GM19238 (cell line): ENCODE data around the gene ZMYND15.
A peak's percentile ranks its signal among the peaks of the same experiment; 100 is the strongest.
"Not testable (repeated sequence)": the region's sequence is repeated elsewhere in the genome, so short reads cannot be mapped to it uniquely, and the experiment has no call there.

Source experiments
- DNase-seq: peaks from one replicate; pipeline ENCODE4 v3.0.0; 2011; ENCODE audit warnings: low spot score; ENCODE audit not compliant: insufficient read length

Gene ZMYND15, protein sequence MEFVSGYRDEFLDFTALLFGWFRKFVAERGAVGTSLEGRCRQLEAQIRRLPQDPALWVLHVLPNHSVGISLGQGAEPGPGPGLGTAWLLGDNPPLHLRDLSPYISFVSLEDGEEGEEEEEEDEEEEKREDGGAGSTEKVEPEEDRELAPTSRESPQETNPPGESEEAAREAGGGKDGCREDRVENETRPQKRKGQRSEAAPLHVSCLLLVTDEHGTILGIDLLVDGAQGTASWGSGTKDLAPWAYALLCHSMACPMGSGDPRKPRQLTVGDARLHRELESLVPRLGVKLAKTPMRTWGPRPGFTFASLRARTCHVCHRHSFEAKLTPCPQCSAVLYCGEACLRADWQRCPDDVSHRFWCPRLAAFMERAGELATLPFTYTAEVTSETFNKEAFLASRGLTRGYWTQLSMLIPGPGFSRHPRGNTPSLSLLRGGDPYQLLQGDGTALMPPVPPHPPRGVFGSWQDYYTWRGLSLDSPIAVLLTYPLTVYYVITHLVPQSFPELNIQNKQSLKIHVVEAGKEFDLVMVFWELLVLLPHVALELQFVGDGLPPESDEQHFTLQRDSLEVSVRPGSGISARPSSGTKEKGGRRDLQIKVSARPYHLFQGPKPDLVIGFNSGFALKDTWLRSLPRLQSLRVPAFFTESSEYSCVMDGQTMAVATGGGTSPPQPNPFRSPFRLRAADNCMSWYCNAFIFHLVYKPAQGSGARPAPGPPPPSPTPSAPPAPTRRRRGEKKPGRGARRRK

DNA sequence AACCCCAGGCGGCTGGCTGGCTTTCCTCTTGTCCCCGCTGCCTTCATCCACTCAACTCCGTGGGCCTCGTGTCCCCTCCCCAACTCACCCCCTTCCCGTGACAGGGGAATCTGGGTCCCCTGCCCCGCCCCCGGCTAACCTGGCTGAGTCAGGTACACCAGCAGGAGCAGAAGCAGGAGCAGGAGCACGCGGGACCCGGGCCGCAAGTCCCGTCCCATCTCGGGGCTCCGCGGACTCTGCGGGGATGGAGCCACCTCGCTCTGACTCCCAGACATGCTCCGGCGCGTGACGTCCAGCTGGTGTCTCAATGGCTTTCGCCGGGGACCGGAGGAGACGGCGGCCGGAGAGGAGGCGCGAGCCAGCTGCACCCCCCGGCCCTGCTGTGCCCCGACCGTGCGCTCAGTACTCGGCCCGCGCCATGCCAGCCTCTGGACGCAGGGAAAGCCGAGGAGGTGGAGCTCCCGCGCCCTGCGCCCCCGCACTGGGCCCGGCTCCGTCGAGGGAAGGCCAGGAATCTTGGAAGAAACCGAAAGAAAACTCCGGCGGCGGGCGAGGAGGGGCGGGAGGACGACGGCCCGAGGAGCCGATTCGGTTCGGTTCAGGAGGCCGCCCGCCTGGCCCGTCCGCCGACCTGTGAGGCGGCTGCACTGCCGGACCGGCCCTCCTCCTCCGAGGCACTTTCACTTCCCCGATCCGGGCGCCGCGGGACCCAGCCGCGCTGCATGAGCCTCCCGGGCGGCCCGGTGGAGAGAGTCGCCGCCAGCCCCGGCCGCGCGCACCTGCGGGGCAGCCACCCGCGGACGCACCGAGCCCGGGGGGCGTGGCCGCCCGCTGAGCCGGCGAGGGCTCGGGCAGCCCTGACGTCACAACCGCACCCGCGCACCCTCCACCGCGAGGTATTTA, at the start of gene ZMYND15, which contains the start of gene CXCL16:
TSS of gene ZMYND15 (plus strand) at position 712 of the 903 bp plus-strand sequence. CDS start 716 bp downstream, outside the sequence.
TSS of gene CXCL16 (minus strand) at position 807 of the 903 bp plus-strand sequence. CDS start at position 218, 589 bp downstream.
- peak; percentile 81 for DNase-seq

DNA sequence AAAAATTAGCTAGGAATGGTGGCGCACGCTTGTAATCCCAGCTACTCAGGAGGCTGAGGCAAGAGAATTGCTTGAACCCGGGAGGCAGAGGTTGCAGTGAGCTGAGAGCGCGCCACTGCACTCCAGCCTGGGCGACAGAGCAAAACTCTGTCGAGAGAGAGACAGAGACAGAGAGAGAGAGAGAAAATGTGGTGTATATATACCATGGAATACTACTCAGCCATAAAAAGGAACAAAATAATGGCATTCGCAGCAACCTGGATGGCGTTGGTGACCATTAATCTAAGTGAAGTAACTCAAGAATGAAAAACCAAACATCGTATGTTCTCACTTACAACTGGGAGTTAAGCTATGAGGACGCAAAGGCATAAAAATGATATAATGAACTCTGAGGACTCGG, 49.8 kb upstream of the ZMYND15 start:
- DNase-seq, result not testable (repeated sequence)

DNA sequence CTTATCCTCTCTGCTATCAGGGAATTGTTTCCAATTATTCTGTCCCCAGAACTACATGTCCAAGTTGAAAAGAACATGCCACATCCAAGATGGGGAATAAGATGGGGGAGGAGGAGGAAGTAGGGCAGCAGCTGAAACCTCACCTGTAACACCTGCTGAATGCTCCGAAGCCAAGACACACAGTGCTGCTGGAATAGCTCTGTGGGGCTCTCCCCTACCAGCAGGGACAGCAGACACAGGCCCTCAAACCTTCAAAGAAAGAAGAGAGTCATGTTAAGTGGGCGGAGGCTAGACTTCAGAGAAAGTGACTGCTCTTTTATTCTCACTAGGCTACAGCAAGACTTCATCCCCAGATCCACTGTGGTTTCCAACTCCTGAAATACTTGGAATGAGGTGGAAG, 48.9 kb upstream of the ZMYND15 start:
- no peak for DNase-seq

DNA sequence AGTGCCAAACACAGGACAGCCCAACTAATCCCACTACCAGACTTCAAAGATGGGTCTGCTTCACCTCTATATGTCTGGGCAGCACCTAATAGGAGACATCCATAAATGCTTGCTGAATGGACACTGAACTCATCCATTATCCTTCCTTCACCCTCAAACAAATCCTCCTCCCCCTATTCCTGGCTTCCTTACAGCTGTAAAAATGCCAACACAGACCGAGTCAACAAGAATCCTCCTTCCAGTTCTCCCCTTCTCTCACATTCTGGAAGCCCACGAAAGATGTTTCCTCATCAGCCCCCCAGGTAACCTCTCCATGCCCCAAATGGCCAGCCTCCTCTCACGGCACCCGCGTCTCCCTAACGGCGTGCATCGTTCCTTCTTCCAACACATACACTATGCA, 47.9 kb upstream of the ZMYND15 start:
- DNase-seq, result no peak

DNA sequence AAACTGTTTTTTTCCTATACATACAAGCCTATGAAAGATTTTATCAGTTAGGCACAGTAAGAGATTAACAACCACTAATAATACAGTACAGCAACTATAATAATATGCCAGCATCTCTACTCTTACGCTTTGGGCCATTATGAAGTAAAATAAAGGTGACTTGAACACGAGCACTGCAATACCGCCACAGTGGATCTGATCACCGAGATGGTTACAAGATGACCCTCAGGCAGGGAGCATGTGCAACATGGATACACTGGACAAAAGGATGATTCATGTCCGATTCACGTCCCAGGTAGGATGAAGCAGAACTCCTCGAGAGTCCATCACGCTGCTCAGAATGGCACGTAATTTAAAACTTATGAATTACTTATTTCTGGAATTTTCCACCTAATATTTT, 46.2 kb upstream of the ZMYND15 start:
- DNase-seq, result no peak

DNA sequence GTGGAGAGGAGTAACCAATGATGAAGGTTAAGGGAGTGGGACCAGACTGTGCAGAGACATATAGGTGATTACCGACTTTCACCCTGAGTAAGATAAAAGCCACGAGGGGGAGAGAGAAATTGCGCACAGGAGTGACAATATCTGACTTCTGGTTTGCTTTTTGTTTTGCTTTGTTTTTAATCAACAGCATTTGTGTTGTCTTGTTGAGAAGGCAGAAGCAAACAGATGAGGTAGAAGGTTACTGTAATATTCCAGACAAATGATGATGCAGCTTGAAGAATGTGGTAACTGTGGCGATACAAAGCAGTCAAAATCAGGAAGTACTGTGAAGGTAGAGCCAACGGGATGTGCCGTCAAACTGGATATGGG, 43.2 kb upstream of the ZMYND15 start:
- DNase-seq, result no peak

DNA sequence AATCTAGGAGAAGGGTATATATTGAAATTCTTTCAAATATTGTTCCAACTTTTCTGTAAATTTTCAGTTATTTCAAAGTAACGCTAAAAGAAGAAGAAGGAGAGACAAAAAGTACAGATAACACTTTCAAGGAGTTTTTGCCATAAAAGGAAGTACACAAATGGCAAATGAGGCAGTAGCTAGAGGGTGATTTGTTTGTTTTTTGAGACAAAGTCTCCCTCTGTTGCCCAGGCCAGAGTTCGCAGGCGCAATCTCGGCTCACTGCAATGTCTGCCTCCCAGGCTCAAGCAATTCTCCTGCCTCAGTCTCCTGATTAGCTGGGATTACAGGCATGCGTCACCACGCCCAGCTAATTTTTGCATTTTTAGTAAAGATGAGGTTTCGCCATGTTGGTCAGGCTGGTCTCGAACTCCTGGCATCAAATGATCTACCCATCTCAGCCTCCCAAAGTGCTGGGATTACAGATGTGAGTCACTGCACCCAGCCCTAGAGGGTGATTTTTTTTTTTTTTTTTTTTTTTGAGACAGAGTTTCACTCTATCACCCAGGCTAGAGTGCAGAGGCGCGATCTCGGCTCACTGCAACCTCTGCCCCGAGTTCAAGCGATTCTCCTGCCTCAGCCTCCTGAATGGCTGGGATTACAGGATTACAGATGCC, 40.1 kb upstream of the ZMYND15 start:
- not testable (repeated sequence) for DNase-seq

DNA sequence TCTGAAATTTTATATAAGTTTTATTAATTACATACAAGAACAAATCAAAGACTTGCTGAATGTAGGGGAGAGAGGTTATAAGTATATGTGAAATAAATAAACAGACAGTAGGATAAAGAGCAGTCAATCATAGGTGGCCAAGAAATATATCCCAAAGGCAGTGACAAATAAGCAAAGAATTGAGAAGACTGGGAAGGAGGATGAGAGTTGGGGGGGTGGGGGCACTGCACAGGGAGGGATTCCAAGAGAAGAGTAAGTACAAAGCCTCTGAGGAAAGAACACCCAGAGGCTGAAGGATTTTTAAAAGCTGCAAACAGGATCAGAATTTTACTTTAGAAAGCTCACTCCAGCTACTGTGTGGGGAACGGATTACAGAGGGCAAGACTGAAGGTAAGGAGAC, 38.5 kb upstream of the ZMYND15 start:
- DNase-seq, result no peak

DNA sequence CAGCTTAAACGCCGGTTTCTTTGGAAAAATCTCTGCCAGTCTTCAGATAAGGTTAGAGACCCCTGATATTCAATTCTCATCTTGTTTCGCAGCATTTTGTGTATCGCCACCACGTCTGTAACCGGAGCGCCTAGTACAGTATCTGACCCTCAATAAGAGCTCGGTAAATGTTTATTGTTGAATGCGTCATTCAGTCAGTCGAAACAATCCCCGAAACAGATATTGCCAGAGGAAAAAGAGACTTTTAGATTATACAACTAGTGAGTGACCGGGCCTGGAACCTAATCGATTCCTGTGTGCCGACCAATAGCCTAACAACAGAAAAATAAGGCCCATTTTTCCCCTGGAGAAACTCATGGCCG, 36.3 kb upstream of the ZMYND15 start:
- no peak for DNase-seq

DNA sequence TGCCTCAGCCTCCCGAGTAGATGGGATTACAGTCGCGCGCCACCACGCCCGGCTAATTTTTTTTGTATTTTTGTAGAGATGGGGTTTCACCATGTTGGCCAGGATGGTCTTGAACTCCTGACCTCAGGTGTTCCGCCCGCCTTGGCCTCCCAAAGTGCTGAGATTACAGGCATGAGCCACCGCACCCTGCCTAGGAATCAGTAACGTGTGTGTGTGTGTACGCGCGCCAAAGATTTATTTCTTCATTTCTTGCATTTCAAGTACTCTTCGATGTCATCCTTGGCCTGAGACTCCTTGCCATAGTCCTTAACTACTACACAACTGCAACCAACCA, 35.1 kb upstream of the ZMYND15 start:
- DNase-seq, result not testable (repeated sequence)

DNA sequence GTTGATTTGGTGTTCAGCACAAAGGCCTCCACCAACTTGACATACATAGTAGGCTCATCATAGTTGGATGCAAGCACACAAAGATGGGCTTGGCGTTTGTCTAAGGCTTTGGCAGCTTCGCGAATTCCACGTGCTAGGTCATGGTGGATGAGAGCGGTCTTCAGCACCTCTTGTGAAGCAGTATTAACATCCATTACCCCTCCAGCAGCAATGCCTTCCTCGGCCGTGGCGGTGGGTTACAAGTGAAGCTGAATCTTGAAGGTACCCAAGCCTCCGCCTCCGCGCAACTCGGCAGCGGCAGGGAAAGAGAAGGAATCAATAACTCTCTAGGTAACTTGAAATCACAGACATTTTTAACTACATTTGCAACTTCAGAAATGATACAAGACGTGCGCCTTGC, 34.6 kb upstream of the ZMYND15 start:
- no peak for DNase-seq

DNA sequence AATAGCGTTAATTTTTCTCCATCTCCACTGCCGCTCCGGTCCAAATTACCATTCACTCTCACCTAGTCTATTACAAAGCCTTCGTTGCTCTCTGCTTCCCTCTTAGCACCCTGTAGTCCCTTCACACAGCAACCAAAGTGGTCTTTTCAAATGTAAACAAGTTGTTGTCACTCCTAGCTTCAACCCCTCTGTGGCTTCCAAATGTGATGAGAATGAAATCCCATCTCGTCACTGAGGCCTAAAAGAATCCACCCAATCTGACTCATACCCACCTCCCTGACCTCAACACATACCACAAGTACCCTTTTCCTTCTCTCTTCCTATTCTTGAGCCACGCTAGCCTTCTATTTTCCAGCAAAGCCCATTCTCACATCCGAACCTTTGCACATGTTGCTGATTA, 33.5 kb upstream of the ZMYND15 start:
- no peak for DNase-seq

DNA sequence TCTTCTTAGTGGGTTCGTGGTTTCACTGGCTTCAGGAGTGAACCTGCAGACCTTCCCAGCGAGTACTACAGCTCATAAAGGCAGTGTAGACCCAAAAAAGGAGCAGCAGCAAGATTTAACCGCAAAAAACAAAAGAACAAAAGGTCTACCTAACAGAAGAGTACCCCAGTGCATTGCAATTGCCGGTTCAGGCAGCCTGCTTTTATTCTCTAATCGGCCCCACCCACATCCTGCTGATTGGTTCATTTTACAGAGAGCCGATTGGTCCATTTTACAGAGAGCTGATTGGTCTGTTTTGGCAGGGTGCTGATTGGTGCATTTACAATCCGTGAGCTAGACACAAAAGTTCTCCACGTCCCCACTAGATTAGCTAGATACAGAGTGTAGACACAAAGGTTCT, 31.2 kb upstream of the ZMYND15 start:
- DNase-seq, result no peak

DNA sequence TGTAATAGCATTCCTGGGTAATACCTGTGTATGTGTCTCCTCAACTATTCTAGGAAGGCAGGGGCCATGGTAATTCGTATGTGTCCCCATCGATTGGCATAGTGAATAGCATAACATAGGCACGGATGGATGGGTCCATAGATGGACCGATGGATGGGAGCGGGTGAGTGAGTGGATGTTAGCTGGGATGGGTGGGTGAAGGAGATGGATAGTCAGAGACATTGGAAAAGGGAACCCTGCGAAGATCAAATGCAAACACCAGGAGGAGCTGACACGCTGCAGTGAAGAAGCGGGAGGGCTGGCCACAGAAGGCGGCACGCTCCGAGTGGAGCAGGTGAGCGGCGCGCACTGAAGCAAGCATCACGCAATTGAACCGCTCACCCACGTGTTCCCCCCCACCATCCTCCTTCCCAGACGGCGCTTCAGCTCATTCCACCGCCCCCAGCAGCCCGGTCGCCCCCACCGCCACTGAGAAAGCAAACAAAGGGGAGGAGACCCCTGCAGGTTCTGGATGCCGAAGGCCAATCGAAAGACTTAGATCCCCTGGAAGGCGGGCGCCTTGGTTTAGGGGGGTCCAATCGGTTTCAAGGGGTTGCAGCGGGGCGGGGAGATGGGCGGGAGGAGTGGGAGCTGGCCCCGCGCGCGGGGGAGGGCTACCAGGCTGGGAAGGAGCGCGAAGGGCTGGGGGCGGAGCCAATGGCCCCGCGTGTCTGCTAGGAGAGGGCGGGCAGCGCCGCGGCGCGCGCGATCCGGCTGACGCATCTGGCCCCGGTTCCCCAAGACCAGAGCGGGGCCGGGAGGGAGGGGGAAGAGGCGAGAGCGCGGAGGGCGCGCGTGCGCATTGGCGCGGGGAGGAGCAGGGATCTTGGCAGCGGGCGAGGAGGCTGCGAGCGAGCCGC, 29.6 kb upstream of the ZMYND15 start, which contains the start of gene ARRB2:
TSS of gene ARRB2 (plus strand) at position 839 of the 899 bp plus-strand sequence. CDS start 90 bp downstream, outside the sequence.
- peak; percentile 98 for DNase-seq

DNA sequence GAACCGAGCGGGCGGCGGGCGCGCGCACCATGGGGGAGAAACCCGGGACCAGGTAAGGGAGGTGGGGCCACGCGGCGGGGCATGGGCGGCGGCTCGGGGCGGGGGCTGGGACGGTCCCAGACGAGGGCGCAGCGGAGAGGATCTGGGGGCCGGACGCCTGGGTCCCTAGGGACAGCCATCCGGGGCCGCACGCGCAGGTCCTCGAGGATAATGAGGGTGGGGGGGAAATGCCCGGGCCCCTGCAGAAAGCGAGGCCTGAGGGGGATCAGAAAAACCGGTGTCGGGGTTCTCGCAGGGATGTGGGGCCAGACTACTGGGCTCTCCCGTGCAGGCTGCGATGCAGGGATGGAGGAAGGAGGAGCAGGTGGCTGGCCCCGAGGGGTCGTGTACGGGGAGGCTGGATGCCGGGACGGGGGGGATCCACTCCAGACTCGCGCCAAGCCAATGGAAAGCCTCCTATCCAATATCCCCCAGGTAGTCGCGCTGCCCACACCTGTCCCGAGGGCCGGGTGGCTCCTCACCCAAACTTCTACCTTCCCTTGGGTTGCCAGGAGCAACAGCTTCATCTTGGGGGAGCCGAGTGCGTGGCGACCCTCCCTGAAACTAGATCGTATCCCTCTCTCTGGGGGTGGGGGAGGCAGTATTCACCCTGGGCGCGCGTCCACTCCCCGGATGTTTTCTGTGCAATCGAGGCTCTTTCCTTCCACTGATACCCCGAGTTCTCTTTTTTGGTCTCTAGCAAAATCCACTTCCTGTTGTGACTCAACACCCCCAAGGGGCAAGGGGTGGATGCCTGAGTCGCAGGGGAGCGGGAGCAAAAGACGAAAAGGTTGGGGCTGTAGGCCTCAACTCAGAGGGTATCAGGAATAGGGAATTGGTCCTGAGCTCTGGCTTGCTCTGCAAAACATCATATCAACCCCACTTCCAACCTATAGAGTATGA, 28.7 kb upstream of the ZMYND15 start:
- DNase-seq, result no peak

DNA sequence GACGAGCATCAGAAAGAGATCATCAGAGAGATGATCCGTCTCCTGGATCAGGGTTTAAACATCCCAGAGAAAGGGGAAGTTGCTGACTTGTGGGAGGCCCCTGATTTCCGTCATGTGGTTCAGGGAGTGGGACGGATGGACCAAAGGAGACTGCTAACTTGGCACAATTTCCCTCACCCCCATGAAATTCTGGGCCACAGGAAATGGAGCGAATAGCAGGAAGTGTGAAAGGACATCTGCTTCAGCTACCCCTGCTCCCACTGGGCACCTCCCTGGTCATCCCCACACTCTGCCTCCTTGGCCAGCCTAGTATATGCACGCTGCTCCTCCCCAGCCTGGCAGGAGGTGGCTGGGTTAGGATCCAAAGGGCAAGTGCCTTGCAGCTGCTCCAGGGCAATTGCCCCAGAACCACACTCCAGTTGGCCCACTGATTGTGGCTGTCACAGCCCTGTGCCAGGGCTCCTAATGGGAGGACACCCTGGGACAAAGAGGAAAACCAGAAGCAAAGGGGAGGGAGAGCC, 27.9 kb upstream of the ZMYND15 start:
- DNase-seq, result no peak

DNA sequence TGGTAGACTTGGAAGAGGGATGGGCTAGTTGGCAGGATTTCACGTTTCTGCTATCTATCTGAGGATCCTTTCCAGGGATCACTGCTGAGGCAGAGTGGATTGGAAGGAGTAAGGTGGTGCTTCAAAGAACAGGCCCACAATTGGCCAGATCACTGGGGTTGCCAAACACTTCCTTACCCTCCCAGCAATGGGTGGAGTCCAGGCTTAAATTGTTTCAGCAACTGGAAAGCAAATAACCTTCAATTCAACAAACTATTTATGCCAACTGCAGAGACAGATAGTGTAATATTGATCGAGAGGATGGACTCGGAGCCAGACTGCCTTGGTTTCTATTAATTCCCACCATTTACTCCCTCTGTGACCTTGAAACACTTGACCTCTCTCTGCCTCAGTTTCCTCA, 27.1 kb upstream of the ZMYND15 start:
- no peak for DNase-seq

DNA sequence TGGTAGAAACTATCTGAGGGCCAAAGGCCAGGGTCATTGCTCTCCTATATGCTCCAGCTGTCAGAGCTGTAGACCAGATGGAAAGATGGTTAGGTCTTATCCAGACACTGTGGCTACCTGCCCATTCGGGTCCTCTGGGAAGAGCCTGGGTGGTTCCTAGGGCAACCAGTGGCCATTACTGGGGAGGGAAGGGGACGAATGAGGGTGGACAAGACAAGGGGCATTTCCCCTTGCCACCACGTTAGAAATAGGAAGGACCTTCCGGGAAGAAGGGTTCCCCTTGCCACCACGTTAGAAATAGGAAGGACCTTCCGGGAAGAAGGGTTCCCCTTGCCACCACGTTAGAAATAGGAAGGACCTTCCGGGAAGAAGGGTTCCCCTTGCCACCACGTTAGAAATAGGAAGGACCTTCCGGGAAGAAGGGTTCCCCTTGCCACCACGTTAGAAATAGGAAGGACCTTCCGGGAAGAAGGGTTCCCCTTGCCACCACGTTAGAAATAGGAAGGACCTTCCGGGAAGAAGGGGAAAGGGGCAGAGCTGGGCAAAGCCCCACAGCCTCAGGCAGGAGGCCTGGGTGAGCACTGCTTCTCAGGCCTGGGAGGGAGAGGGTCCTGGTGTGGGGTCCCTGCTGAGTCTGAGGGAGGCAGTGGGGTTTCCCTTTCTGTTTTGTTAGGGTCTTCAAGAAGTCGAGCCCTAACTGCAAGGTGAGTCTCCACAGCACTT, 25.1 kb upstream of the ZMYND15 start:
- DNase-seq, result not testable (repeated sequence)
